ENCODE data around the gene KIAA0408.

The KIAA0408 gene

DNA sequence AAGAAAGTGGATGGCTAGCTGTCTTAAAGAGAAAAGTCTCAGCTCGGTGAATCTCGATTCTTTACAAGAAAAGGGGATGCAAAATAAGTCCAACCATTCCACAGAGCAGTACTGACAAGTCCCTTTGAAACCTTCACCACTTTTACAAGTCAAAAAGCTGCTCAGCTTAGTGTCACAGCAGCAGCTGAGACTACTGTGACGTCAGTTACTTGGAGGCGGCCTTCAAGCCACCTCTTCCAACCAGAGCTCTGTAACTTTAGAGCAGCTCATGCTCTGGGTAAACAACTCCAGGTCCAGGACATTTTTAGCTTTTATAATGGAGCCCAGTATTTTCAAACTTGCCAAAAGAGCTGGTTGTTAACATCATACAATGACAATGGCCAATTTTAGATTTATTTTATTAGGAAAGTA, at the start of gene KIAA0408:
Gene KIAA0408 (minus strand): TSS at position 159 of the 411 bp plus-strand sequence. CDS start 5,408 bp downstream, outside the sequence.
- no peak for FAIRE-seq
- DNase-seq (ENCODE audit: extremely low spot score, insufficient read length, low read depth), result no peak

DNA sequence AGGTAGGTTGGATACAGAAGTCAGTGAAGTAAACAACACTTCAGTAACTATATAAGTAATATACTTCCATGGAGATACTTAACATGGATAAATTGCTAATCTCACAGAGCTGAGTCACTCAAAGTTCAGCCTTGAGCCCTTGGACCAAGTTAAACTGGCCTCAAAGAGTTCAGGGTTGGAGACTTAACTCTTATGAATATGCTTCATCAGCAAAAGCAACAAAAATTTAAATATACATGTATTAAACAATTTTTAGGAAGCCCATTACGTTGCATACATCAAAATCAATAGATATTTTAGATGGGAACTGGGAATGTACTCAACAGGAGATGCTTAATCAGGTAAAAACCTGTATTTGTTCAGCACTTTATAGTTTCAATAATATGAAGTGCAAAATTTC, 47.7 kb upstream of the KIAA0408 start:
- FAIRE-seq (no peak), DNase-seq (ENCODE audit: extremely low spot score, insufficient read length, low read depth) (no peak)

DNA sequence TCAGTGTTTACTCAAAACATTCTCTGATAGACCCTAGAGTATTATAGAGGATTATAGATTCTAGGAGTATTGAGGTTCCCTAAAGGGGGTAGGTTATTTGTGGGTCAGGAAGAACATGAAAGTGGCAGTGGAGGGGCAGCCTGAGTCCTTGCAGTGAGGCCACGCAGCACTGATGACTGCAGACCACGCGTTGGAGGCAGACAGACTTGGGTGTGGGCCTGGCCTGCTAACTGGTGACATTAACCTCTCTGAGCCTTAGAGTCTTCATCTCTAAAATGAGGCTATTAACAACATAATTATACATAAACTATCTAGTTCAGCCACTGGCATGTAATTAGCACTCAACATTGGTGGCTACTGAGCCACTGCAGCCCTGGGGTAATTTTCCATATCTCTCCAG, 43.8 kb upstream of the KIAA0408 start:
- no peak for FAIRE-seq
- no peak for DNase-seq (ENCODE audit: extremely low spot score, insufficient read length, low read depth)

DNA sequence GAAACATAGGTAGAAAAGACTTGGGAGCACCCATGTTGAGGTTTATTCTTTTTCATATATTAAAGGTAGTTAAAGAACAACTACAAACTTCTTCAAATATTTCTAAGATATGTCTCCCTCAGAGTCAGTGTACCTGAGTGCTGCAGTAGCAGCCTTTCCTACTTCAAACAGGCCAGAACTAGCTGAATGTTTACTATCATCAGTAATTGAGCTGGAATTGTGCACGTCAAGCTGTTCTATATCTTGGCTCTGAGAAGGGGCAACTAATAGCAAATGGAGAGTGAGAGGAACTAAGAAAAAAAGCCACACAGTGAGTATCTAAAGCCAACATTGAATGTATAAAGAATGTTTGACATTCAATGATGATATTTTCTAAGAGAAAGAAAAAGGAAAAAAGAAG, 38.2 kb upstream of the KIAA0408 start:
- no peak for DNase-seq (ENCODE audit: extremely low spot score, insufficient read length, low read depth)
- FAIRE-seq, result no peak

DNA sequence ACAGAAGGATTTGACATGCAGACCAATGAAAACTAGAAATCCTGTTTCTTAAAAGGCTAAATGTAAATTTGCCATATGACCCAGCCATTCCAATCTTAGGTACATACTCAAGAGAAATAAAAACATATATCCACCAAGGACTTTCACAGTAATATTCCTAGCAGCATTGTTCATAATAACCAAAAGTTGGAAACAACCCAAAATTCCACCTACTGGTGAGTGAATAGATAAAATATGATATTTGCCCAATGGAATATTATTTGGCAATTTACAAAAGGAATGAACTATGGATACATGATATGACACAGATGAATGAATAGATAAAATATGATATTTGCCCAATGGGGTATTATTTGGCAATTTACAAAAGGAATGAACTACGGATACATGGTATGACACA, 37.3 kb upstream of the KIAA0408 start:
- no peak for DNase-seq (ENCODE audit: extremely low spot score, insufficient read length, low read depth)
- FAIRE-seq, result no peak

DNA sequence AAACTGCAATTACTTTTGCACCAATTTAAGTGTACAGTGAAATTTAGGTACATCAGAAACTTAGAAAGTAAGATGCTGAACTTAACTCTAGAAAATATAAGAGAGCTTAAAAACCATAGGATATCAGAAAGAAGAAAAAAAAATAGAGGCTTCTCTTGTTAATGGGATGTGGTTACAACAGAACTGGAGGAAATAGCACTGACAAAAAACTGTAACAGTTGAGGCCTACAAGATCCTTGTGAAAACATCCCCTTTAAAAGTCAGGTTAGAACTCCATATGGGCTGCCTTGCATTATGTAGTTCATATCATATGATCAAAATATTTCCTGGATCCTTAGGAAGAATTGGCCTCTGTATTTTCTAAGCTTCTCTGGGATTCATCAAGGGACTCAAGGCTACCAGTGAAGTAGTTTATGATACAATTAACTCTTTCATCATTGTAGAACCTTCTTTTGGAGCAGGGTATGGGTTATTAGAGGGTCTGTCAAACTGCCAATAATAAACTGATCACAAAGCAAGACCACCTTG, 35.1 kb upstream of the KIAA0408 start:
- DNase-seq (ENCODE audit: extremely low spot score, insufficient read length, low read depth) (no peak), FAIRE-seq (no peak)

DNA sequence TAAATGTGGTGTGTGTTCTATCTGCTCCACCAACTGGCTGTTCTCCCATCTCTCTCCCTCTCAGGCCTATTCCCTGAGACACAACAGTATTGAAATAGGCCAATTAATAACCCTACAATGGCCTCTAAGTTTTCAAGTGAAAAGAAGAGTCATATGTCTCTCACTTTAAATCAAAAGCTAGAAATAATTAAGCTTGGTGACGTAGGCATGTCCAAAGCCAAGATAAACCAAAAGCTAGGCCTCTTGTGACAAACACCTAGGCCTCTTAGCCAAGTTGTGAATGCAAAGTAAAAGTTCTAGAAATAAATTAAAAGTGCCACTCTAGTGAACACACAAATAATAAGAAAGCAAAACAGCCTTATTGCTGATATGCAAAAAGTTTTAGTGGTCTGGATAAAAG, 30.1 kb upstream of the KIAA0408 start:
- no peak for FAIRE-seq

DNA sequence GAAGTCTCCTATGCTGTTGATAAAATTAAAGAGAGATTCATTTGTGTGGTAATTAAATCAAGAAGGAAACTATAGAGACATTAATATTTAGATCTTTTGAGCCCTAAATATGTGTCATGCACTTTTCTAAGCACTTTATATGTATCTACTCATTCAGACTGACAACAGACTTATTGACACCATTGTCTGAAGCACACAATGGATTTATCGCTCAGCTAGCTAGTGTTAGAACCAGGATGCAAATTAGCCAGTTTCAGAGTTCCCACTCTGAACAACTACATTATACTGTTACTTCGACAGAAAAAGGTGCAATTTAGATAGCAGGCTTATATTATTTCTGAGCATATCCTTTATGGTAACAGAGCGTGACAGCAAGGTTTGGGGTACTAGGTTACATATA, 27.7 kb upstream of the KIAA0408 start:
- DNase-seq (ENCODE audit: extremely low spot score, insufficient read length, low read depth) (no peak), FAIRE-seq (no peak)

More for the DNA sequence above, 30.1 kb upstream of the KIAA0408 start:
- no peak for DNase-seq (ENCODE audit: extremely low spot score, insufficient read length, low read depth)

DNA sequence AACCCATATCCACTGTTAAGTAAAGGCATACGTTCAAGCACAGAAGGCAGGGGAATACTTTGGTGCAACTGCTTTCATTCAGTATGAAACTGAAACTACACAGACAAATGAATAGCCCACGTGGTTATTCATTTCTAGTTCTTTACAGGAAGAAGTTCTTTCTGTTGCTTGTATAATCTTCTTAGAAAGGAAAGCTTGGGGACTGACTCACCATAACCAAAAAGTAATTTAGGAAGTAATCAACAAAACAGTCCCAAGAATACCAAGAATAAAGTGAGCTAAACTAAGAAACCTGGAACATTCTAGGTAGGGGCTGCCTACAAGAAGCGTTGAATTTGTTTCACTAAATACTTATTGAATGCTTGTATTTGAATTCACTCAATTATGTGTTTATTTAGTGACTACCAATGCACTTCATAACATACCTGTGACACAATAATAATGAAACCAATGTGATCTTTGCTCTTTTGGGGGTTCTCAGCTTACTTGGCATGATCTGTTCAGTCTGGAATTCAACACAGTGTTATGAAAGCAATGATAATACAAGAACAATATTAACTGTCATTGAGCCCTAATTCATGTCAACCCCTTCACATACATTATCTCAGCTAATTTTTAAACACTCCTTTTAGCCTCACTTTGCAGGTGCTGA, 25.1 kb upstream of the KIAA0408 start:
- FAIRE-seq (peak; percentile 94), DNase-seq (ENCODE audit: extremely low spot score, insufficient read length, low read depth) (peak; percentile 36)

DNA sequence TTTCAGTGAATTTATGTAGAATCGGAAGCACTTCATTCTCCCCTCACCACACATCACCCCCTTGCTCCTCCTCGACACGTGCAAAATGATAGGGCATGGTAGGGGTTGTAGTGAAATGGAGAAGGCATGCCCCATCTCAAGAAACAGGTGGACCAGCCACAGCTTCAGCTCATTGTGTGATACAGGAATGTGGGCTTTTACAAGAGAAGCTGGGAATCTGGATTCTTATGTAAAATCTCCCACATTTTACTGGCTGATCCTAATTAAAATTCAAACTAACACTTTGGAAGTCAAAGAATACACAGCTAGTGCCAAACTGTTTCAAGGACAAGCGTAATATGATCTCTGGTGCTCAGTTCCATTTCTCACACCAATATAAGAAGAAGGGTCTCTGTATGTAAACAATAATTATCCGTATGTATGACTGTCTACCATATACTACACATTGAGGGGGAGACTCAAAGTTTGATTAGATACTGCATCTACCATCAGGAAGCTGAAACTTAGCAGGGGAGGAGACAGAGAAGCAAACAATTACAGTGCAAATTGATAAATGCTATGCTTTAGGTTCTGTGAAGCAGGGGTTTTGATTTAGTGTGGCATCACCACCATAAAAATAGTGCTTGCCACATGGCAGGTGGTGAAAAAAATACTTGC, 24.3 kb upstream of the KIAA0408 start:
- FAIRE-seq (no peak), DNase-seq (ENCODE audit: extremely low spot score, insufficient read length, low read depth) (no peak)

DNA sequence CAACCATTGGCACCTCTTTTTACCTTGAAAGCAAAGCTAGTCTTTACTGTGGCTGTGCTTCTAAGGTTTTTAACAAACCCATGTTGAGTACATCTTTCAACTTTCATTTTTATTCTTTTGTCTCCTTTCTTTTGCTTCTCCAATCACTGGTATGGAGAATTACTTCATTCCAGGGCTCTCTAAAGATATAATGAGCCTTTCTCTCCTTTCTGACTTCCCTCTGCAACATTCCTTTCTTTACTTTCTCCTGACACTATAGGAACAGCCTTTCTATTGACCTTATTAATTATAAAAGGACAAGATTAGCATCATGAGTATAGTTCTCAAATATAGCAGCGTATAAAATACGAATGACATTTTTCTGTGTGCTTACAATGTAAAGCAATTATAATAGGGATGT, 23.1 kb upstream of the KIAA0408 start:
- DNase-seq (ENCODE audit: extremely low spot score, insufficient read length, low read depth) (no peak), FAIRE-seq (no peak)

DNA sequence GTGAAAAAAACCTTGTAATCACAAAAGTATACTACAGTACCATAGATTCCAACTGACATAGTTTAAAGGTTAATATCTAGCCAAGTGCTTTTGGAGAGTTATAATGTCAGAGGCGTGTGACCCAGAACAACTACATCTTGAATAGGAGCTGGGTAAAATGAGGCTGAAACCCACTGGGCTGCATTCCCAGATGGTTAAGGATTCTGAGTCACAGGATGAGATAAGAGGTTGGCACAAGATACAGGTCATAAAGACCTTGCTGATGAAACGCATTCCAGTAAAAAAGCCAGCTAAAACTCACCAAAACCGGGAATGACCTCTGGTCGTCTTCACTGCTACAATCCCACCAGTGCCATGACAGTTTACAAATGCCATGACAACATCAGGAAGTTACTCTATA, 22.4 kb upstream of the KIAA0408 start:
- DNase-seq (ENCODE audit: extremely low spot score, insufficient read length, low read depth) (no peak), FAIRE-seq (no peak)

DNA sequence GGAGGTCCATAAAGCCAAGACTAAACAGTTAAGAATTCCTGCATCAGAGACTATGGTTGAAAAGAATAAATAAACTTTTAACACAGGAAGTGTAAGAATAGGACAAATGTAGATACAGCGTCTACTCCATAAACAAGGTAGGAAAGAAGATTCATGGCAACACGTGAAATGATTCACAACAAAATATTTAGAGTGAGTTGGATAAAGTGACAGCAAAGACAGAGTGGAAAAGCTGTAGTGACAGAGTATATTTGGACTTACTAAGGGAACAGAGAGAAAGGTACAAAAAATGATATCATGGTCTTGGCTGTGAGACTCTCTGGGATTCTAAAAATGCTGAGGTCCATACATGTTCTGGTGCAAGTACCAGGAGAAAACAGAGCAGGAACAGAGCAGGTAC, 21.9 kb upstream of the KIAA0408 start:
- no peak for DNase-seq (ENCODE audit: extremely low spot score, insufficient read length, low read depth)
- FAIRE-seq, result no peak

DNA sequence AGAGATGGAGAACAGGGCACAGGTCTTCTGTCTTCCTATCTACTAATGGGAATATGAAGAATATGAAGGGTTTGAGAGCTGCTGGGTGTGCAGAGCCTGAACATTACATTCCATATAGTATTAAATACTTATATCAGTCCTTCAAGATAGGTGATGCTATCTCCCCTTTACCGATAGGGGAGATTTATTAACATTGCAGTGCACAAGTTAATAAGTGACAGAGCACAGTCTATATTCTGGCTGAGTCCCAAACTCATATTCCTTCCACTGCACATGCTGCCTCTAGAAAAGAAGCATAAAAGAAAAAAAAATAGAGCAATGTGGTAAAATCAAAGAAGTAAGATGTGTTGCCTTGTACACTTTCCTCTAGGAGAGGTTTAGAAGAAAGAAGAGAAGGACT, 18.5 kb upstream of the KIAA0408 start:
- DNase-seq (ENCODE audit: extremely low spot score, insufficient read length, low read depth) (no peak), FAIRE-seq (no peak)

DNA sequence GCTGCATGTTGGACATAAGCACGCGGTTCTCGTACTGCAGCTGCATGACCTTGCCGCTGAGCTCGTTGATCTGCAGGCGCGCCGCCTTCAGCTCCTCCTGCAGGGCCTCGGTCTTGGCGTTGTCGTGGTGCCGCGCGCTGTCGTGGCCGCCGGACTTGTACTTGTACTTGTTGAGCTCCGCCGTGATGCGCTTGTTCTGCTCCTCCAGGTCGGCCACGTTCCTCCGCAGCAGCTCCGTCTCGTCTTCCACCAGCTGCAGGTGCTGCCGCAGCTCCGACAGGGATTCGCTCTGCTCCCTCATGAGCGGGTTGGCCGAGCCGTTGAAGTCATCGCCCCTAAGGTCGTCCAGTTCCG, 16.6 kb upstream of the KIAA0408 start:
- FAIRE-seq (no peak), DNase-seq (ENCODE audit: extremely low spot score, insufficient read length, low read depth) (no peak)

DNA sequence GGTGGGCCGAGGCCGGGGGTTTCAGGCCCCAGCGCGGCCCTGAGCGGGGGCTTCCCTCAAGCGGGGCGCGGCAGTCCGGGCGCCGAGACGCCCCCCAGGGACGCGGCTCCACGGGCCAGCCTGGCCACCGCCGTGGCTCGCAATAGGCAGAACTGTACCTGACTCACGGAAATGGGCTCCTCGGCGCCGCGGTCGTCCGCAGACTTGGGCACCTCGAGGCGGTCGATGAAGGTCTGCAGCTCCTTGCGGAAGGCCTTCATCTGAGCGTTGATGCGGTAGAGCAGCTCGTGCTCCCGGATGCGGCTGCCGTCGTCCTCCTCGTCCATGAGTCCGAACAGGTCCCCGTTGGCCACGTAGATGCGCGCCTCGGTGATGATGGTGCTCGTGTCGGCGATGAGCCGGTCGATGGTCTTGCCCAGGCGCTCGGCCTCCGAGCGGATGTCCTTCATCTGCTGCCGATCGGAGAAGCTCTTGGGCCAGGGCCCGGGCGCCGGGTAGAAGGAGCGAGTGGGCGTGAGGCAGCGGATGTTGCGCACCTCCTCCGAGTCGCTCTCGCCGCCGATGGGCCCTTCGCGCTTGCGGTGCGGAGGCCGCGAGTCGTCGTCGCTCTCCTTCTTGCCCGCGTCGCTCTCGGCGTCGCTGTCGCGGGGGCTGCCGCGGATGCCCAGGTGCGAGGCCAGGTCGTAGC, 16.1 kb upstream of the KIAA0408 start:
- DNase-seq (ENCODE audit: extremely low spot score, insufficient read length, low read depth), result no peak

DNA sequence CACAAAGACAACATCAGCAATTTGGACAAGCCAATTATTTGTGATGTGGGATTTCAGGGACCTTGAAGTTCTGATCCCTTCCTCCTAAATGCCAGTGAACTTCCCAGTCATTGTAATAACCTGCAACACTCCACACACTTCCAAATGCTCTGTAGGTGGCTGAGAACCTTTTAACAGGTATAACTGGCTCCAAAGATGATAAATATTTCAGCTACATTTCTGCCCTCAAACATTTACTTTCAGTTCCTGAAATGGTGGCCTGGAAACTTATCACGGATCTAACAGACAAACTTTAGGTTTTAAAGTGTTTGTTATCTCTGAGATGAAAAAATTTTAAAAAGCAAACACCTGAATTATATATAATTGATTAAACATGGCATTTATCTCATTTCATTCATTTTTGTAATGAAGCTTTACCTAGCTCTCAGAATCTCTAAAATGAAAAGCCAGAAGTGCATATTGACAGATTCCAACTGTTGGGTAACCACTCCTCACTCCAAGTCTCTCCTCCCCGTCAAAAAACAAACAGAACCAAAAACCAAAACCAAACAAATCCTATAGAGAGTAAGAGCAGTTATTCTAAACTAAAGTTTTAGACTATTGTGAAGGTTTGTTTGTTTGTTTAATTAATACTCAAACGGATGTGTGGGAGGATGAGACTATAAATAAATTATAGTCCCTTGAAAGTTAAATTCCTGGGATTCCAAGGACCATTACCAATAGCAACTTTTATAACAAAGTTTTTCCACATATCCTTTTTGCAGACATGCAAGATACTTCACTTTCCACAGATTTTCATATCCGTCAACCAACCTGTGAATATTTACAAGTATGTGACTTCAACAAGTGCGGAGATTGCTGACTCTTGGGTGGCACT, 12.4 kb upstream of the KIAA0408 start:
- no peak for DNase-seq (ENCODE audit: extremely low spot score, insufficient read length, low read depth)
- FAIRE-seq, result peak; percentile 26

More for the DNA sequence above, 16.1 kb upstream of the KIAA0408 start:
- FAIRE-seq, result no peak

DNA sequence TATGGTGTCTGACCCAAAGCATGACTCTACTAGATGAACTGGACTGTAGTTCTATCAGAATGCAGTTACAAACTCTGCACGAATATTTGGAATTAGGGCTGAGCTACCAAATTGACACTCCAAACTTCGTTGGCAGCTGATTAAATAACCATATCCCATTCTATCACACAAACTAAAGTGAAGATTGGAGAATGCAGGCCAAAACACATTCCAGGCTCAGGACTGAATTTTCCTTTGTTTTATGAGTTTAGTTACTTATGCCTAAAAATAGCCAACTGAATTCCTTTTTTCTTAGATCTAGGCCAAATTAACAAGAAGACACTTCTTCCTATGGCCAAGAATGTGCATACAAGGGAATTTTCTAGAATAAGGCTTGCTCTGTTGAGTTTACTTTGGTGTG, 9.7 kb upstream of the KIAA0408 start:
- FAIRE-seq, result no peak
- DNase-seq (ENCODE audit: extremely low spot score, insufficient read length, low read depth), result no peak

DNA sequence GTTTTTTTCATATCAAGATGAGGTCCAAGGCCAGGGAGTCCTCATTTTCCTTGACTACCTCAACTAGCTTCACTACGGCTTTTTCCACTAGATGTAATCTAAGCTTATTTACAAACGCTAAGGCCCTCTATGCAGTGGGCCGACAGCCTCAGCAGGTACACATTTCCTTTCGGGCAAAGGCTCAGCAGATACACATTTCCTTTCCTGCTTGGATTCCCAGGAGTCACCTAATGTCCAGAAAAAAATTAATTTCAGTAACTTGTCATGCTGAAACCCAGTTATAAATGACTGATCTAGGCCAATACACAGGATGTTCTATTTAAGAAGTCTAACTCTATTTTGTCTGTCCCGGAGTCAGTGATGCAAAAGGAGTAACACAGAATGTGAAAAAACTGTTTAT, 7.2 kb upstream of the KIAA0408 start:
- FAIRE-seq, result no peak
- DNase-seq (ENCODE audit: extremely low spot score, insufficient read length, low read depth), result no peak

DNA sequence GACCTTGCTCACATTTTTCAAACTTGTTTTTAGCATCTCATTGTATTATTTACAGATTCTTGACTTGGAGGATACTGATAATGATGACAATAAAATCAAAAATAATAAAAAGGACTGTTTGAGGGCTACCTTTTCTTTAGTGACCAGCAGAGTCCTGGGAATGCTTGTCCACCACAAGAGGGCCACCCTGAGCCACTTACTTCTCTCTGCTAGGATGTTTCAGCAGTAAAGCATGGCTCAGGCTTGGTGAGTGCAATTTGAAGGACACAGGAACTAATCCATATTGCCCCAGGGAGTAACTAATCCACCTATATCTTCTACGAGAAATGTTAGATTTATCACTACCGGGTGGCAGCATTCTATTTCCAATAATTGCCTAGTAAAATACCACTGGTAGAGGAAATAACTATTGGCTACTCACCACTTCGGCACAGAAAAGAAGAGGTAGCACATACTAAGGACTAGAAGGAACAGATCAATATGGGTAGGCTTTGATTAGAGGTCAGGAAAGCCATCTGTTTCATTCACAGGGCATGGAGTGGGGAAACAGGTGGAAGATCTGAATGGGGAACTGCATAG, 5.8 kb upstream of the KIAA0408 start:
- FAIRE-seq (peak; percentile 89), DNase-seq (ENCODE audit: extremely low spot score, insufficient read length, low read depth) (peak; percentile 29)
